ENCODE data around the gene ZRANB2.

Gene ZRANB2, protein sequence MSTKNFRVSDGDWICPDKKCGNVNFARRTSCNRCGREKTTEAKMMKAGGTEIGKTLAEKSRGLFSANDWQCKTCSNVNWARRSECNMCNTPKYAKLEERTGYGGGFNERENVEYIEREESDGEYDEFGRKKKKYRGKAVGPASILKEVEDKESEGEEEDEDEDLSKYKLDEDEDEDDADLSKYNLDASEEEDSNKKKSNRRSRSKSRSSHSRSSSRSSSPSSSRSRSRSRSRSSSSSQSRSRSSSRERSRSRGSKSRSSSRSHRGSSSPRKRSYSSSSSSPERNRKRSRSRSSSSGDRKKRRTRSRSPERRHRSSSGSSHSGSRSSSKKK

DNA sequence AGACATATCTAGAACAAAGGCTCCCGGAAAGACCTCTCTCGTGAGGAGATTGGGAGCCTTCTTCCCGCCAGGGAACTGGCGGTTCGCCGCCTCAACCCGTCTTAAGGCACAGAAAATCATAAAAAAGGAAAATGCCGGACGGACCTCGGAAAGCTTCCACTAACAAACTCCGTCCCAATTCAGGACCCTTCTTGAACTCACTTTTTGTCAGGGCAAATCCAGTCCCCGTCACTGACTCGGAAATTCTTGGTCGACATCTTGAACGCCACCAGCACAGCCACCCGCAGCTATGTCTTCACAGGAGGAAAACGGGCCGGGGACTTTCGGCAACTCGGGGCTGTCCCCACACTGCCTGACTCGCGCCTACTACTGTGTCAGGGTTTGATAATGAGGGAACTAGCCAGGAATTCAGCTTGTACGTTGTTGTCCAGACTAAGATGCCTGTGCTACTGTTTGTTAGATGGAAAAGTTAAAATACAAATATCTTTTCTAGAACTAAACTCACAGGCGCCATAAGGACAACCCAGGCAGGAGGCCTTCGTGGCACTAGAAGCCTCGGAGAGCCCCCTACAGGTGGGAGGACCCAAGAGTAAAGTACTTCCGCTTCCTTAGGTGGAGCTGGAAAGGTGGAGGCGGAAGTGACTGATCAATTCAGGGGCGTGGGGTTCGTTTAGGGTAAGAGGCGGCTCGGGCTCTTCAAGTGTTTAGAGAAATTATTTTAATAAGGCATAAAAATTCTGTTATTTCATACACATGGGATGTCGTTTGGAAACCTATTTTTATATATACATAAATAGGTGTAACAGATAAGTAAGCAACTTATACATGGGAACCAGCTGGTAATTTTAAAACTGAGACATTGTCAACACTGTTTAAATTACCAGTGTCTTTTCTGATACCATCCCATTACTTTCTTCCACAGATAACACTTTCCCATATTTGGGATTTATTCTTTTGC, at the start of gene ZRANB2:
TSS of gene ZRANB2 (minus strand) at position 297 of the 958 bp plus-strand sequence. CDS start at position 257, 40 bp downstream.
- DNase-seq, result peak; percentile 95

DNA sequence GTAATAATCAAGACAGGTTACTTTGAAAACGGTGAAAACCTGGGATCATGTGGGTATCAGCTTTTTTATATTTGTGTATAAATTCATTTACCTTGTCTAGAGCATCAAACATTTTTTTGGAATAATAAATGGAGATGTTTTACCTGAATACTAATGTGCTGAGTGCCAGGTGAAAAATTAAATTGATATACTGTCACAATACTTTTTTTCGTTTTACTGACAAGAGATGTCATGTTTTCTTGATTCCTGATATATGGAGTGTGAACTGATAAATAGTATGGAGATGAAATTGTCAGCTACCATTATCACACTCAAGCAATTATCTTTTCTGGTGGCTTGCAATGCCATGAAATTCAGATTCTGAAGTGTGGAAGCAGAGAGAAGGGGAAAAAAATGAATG, 47.2 kb upstream of the ZRANB2 start:
- DNase-seq, result no peak

DNA sequence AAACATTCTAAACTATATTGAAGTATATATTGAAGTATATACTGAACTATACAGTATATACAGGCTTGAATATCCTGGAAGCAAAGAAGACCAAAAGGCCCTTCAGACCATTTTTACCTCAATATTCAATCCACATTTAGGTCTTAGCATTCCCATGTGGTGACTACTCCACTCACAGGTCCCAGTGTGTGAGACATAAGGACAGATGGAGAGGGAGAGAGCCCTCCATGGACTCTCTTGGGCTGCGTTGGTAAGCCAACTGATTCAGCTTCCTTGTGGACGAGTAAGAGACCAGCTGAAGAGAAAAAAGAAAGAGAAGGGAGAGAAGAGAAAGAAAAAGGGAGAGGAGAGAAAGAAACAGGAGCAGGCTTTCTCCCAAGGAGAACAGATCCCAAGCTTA, 37.3 kb upstream of the ZRANB2 start:
- peak; percentile 1 for DNase-seq

DNA sequence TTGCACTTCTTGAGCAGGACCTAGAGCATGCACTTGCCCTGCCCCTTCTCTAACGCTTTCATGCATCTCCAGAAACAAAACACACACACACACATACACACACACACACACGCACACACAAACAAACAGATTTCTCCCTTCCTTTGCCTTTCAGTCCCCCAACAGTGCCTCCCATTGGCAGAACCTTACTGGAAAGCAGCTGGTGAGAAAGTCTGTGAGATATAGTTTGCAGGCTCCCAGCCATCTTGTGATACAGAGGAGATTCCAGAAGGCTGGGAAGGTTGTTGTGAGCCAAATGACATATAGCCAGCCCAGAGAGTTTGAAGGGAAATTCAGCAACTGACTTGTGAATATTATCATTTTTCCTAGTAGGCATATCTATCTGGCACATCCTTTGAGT, 35.9 kb upstream of the ZRANB2 start:
- DNase-seq, result no peak

DNA sequence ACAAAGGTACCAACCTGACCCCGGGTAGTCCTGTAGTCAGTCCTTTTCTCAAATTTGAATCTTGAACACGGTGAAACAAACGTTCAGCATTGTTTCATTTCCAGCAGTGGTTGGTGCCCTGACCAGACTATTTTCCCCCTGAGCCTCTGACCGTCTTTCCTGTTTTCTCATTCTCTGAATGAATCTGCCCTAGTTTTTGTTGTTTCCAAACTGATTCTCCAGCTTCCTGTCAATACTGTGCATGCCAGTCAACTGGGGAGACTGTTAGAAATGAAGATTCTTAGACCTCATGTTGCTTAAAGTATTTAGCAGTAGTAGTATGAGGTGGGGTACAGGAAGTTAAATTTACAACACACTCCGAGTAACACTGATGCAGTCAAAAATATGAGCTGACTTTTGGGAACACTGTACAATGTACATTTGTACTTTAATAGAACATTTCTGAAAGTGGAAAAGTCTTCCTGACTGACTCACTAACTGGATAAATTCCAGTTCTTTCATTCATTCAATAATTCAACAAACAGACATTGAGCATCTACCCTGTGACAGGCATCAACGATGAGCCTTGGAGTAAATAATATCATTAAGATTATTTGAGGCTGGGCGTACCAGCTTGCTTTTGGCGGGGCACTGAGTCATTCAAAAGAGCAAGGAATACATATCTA, 26.0 kb upstream of the ZRANB2 start:
- no peak for DNase-seq

DNA sequence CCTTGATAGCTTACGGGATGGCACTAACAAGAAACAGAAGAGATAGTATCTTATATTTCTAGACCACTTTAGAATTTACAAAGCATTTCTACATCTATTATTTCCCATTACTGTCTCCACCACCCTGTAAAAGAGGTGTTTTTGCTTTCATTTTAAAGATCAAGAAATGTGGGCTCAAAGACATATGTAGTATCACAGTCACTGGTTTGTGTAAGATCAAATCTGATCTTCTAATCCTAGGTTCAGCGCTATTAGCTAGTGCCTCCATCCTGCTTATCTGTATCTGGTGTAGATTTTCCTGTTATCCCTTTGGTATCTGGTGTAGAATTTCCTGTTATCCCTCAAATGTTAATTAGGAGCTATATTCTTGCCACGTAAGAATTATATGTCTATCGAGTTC, 23.6 kb upstream of the ZRANB2 start:
- no peak for DNase-seq

DNA sequence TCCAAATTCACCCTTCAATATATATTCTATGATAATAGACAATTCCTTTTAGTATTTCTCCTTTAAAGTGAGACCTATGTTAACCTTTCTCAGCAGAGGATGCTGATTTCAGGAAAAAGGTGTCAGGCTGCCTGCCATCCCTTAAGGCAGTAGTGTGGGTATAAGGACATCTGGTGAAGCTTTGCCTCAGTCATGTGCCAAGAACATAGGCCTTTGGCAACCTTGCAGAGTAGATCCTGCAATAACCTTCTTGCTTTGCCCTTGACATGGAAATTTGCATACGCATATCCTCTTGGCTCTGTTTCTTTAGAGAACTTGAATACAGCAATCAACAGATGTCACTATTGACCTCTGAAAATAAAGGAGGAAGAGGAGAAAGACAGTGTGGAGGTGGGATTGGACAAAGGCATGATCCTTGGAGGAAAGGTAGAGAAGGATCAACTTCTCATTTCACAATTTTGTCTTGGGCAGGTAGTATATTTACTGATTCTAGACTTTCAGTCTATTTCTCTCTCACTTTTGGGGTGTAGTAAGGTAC, 21.1 kb upstream of the ZRANB2 start:
- no peak for DNase-seq

DNA sequence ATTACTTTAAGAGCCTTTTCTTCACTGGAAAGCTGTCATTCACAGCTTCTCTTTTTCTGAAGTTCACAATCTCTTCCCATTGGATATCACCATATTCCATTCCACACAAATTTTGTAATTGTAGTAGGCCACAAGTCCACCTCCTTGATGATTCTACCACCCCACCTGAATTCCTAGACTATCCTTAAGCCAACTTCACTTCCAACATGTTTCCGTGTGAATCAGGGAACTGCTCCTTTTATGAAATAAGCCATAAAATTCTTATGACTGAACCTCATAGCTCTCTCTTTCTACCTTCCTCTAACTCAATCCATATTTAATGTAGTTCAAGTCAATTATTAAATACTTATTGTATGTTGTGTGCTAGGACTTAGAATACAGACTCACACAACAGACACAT, 16.6 kb upstream of the ZRANB2 start:
- no peak for DNase-seq

DNA sequence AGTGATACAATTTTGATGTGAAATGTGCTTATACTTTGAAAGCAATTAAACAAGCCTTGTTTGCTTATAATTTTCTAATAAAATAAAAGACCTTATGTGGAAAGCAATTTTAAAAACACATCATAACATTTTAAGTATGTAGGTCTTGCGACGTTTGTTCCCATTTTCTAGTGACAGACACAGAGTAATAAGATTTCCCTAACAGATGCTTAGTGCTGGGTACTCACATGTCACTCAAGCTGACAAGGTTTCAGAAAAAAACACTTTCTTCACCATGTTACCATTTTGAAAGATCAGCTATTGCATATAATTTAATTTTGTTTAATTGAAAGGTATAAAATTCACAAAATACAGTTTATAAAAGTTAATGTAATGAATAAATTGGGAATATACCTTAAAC, 14.1 kb upstream of the ZRANB2 start:
- no peak for DNase-seq

DNA sequence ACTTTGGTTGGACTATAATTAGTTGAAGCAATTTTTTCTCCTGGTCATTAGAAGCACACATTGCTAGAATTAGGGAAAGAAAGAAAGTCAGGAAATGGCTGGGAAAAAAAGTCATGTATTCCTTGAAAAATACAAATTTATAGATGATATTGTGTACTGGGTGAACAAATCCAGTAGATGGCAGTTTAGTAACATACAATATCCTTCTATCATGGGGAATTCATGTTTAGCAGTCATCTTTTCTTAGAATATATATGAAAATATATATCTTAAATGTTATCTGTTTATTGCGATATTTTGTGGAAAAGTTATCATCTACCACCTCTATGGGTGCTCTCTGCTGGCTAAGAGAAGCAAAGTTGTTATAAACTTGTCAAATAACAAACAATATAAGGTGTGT, 13.1 kb upstream of the ZRANB2 start:
- DNase-seq, result peak; percentile 16

DNA sequence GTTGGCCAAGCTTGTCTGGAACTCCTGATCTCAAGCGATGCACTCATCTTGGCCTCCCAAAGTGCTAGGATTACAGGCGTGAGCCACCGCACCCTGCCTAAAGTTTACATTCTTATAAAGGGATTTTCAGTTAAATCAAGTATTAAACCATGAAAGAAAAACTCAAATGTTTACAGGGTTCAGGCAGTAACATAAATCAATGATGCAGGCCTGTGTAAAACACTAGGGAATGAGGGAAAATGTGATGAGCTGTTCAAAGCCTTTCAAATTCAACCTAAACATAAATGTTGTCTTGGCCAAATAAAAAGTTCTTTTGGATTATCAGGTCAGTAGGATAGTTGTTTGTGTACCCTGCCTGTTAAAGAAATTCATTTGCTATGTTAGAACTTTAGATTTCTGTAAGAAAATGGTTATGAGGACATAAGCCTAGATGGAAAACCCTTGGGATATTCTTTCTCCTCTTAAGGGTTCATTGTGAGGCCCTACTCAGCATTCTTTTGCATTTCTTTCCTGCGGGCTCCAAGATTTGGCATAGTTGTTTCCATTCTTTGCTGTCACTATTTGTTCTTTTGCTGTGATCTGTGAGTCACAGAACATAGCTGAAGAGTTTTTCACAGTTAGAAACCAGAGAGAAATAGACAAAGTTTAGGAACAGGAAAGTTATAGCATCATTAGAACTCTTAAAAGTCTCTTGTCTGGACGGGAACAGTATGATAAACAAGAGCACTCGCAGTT, 8.9 kb upstream of the ZRANB2 start:
- peak; percentile 65 for DNase-seq

DNA sequence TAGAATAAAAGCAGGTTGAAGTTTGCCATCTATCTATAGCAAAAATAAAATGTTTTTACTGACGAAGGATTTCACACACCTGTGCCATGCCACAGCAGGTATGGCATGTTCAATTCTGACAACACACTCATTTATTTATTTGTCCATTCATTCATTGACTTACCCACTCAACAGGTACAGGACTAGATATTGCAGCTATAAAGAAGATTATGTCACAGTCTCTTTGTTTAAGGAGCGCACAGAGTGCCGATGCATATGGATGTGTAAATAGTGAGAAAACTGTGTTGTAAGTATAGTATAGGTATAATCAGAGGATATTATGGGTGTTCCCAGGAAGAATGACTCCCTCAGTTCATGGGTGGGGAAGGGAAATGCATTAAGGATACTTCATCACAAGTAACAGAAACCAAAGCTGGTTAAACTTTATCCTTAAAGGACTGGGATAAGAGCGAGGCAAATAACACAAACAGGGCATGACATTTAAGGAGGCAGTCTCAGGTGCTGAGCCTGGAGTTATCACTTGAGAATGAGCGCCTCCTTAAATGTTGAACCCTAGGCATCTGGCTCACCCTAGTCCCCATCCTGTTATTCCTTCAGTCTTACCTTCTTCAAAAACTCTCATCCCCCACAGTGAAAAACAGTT, 7.9 kb upstream of the ZRANB2 start:
- DNase-seq, result no peak

DNA sequence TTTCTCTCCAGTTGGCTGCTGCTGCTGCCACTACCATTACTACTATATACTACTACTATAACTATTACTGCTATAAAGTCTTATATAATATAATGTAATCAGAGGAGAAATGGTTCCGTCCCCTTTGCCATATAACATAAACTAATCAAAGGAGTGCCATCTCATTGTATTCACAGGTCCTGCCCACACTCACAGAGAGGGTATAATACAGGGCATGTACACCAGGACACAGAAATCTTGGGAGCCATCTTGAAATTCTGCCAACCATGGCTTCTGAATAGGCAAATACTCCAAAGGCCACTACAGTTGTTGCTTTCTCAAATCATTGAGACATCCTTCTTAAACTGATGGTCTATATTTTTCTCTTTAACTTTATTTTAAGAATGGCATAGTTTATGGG, 6.9 kb upstream of the ZRANB2 start:
- no peak for DNase-seq

DNA sequence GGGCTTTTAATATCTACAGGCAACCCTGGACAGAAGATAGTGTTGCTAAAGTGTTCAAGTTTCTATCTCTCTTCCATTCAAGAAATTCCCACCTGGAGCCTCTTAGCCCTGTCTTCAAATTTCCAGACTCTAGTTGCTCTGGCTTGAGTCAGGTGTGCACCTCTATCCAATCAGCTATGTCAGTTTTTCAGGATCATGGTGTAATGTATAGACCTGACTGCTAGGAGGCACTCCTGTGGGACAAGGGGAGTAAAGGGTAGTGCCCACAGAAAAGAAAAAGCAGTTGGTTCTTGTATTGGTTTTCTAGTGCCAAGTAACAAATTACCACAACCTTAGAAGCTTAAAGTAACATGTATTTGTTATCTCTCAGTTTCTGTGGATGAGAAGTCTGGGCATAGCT, 6.2 kb upstream of the ZRANB2 start:
- no peak for DNase-seq

DNA sequence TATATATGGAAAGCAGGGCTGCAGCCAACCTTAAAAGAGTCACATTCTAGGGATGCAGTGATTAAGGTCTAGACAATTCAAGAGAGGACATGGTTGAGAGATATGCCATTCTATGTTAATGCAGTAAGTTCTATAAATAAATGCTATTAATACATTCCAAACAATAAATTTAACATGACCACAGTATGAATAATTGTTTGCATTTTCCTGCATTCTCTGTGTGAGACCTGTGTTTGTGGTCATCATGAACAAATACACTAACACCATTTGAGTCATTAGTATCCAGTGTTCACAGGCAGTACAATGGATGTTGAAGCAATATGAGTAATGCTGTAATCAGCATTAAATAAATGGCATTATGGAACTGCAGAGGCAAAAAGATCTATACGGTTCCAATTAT, 5.5 kb upstream of the ZRANB2 start:
- DNase-seq, result peak; percentile 65

DNA sequence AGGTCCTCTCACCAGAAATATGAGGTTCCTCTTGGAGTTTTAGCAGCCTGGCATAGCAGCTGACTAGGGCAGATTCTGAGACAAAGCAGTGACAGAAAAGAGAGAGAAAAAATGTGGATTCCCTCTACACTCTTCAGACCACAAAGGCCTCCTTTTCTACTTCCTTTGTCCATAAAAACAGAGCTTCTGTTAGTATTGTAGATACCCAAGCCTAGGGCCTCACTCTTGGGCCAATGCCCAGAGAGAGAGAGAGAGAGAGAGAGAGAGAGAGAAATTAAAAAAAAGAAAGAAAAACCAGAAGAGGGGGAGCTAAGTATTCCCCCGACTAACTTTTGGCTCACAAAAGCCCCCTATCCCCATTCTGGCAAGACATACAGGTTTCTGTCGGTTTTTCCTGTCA, 2.4 kb upstream of the ZRANB2 start:
- DNase-seq, result no peak

DNA sequence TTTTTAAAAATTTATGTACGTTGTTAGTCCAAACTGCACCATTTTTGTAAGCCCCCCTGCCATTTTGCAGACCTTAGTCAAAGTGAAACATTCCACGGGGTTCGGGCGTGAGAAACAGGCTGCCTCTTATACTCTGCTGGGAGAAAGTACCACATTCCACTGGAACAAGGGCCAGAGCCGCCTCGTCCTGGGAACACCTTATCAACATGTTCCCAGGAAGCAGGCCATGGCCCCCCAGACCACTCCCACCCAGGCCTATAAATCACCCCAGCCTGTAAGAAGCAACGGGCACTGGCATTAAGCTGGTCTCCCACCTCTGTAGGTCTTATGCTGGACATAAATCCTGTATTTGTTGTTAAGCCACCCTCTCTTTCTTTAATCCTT, 854 bp upstream of the ZRANB2 start:
- no peak for DNase-seq

DNA sequence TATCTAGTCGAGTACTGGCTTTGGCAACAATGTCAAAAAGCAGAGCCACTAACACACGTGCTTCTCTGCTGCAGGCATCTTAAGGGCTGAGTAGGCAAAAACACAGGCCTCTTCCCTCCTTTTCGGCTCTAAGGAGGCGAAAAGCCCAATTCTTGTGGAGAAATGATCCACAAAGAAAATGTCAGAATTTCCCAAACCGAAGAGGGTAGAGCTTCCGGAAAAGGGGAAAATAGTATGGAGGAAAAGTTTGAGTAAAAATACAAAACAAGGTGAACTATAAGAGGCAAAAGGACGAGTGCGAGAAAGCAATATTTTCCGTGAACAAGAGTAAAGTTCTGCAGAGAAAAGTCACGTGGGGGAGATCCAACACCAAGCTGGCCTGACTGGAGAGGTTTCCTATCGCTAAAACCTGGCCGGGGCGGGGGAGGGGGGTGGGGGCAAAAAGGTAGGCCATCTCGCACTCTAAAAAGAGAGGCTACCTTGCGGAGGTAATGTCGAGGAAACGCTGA, 551 bp downstream of the ZRANB2 start:
- DNase-seq, result peak; percentile 17

DNA sequence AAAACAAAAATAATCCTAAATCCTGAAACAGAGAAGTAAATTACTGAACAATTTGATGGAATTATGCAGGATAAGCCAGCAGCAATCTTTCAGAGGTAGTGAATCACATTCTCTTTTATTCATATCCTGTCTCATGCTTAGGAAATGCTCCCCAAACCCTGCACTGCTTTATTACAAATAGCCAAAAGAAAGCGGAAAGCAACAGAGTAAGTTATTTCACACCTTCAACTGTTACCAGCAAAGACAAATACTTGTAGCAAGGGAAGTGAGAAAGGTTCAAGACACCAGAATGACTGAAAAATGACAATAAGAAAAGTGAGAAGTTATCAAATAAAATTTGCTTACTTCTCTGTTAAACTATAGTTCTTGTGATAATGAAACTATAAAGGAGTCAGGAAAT, 6.2 kb downstream of the ZRANB2 start:
- no peak for DNase-seq

DNA sequence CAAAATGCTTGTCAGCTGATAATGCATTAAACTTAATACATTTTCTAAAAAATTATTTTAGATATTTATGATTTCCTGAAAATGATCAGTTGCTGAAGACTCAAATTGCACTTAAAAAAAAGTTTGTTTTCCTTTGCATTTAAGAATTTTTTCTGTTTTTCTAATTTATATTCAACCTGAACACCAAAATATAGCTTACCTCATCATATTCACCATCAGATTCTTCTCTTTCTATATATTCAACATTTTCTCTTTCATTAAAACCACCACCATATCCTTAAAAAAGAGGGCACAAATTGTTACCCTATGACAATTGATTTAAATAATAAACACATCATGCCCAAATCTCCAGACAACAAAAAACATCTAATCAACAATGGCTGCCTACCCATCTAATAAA, 8.6 kb downstream of the ZRANB2 start:
- no peak for DNase-seq

DNA sequence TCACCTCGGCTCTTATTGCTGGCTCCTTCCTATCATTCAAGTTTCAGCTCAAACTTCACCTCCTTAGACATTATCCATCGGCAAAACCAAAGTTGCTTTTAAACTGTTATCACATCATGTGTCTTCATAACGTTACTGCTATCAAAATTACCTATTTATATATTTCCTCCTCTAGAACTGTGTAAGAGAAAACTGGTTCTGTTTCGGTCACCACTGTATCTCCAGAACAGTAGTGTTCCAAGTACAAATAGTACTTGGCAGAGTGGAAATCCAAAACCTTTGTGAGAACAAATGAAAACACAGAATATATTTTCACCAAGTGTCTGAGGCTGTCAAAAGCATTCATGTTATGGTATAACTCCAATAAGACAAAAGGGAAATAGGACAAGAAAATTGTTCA, 9.1 kb downstream of the ZRANB2 start:
- no peak for DNase-seq
